HG03064 (cell line): Measurements from ENCODE around the gene ARHGAP45.

ENCODE experiments used
- ATAC-seq: cut with Tn5 transposase; IDR thresholded peaks from one replicate; pipeline ENCODE4 v1.9.1; 2021; ENCODE audit warnings: low read depth; ENCODE audit not compliant: unreplicated experiment

ARHGAP45 gene

DNA sequence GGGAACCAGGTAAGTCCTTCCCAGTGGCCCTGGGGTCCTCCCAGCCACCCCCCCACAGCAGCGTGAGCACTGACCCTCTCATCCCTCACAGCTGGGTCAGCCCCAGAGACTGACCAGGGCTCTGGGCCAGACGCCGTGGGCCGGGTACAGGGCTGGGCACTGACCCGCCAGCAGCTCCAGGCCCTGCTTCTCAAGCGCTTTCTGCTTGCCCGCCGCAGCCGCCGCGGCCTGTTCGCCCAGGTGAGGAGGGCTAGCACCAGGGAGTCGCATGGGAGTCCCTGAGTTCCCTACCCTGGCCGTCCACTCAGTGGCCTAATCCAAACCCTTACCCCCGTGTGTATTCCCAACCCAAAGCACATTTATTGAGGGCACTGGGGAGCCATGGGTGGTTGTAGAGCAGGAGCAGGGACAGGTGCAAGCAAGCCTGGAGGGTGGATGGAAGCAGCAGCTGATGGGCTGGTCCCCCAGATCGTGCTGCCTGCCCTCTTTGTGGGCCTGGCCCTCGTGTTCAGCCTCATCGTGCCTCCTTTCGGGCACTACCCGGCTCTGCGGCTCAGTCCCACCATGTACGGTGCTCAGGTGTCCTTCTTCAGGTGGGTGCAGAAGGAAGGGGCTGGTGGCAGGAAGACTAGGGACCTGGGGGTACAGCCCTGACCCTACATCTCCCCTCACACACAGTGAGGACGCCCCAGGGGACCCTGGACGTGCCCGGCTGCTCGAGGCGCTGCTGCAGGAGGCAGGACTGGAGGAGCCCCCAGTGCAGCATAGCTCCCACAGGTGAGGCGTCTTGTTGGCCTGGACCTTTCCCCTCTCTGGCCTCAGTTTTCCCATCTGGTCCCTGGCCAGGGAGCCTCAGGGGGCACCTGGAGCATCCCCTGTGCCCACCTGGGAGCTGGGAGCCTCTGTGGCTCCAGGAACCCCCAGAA, 12.6 kb upstream of the ARHGAP45 start:
- ATAC-seq, result no peak

DNA sequence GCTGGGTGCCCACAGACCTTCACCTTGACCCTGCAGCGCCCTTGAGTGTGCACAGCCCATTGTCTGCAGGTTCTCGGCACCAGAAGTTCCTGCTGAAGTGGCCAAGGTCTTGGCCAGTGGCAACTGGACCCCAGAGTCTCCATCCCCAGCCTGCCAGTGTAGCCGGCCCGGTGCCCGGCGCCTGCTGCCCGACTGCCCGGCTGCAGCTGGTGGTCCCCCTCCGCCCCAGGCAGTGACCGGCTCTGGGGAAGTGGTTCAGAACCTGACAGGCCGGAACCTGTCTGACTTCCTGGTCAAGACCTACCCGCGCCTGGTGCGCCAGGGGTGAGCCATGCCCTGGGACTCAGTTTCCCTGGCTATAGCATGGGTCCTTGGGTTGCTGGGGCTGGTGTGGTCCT, 11.9 kb upstream of the ARHGAP45 start:
- ATAC-seq, result no peak

DNA sequence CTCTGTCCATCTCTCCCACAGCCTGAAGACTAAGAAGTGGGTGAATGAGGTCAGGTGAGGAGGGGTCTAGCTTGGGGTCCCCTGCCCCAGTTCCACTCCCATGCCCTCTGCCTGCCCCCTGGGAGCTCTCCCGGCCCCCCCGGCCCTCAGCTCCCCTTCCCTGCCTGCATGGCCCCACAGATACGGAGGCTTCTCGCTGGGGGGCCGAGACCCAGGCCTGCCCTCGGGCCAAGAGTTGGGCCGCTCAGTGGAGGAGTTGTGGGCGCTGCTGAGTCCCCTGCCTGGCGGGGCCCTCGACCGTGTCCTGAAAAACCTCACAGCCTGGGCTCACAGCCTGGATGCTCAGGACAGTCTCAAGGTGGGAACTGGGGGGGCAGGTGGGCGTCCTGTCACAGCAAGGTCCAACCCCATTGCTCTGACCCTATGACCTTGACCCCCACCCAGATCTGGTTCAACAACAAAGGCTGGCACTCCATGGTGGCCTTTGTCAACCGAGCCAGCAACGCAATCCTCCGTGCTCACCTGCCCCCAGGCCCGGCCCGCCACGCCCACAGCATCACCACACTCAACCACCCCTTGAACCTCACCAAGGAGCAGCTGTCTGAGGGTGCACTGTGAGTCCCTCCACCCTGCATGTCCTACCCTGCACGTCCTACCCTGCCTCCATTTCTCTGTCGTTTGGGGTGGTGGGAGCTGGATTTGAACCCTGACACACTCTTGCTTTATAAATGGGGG, 10.9 kb upstream of the ARHGAP45 start:
- ATAC-seq, result no peak

DNA sequence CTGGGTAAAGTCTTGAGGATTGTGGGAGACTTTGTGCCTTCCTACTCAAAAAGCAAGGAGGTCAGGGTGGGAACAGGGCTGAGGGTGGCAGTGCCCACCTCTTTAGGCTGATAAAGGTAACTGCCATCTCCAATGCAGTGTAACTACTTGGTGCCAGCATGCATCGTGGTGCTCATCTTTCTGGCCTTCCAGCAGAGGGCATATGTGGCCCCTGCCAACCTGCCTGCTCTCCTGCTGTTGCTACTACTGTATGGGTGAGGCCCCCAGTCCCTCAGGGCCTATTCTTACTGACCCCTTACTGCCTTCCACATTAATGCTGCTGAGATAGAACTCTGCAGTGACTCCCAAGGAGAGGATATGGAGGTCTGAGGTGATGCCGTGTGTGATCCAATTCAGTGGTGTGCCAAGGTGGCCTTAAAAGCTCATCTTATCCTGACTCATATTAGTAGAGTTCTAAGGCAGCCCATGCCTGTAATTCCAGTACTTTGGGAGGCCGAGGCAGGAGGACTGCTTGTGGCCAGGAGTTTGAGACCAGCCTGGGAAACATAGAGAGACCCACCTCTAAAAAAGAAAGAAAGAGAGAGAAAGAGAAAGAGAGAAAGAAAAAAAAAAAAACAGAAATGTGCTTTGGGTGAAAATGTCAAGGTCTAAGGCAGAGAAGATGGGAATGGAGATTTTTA, 9.7 kb upstream of the ARHGAP45 start:
- no peak for ATAC-seq

DNA sequence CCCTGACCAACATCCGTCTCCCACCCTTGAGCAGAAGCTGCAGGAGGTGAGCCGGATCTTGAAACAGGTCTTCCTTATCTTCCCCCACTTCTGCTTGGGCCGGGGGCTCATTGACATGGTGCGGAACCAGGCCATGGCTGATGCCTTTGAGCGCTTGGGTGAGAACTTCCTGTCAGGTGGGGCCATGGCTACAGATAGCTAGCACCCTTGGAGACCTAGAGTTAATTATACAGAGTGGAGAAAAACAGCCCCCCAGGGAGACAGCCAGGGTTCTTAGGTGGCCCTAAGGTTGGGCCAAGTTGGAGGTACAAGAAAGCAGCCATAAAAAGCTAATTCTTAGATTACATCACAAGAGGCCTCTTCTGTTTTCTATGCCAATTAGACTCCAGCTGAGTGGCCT, 8.9 kb upstream of the ARHGAP45 start:
- ATAC-seq, result no peak

DNA sequence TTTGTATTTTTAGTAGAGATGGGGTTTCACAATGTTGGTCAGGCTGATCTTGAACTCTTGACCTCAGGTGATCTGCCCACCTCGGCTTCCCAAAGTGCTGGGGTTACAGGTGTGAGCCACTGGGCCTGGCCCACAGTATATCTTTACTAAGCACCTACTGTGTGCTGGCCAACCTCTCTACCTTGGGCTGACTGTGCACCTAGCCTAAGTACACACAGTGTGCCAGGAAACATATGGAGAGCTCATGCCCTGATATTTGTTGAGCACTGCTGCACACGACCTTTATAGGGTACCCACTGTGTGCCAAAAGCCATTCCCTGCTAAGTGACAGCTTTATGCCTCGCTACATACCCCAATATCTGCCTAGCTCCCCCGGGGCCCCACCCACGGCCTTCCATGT, 6.3 kb upstream of the ARHGAP45 start:
- ATAC-seq, result no peak

DNA sequence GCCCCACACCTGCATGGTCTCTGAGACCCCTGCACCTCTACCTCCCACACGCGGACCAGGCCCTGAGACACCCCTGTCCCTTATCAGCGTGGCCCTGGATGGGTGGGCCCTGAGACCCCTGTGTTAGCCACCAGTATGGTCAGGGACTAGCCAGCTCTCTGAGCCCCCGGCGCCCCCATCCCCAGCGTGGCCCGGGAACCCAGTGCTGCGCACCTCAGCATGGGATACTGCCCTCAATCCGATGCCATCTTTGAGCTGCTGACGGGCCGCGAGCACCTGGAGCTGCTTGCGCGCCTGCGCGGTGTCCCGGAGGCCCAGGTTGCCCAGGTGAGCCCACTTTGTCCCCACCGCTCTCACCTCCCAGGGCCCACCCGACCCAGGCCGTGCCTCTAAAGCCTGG, 5.0 kb upstream of the ARHGAP45 start:
- ATAC-seq, result no peak

DNA sequence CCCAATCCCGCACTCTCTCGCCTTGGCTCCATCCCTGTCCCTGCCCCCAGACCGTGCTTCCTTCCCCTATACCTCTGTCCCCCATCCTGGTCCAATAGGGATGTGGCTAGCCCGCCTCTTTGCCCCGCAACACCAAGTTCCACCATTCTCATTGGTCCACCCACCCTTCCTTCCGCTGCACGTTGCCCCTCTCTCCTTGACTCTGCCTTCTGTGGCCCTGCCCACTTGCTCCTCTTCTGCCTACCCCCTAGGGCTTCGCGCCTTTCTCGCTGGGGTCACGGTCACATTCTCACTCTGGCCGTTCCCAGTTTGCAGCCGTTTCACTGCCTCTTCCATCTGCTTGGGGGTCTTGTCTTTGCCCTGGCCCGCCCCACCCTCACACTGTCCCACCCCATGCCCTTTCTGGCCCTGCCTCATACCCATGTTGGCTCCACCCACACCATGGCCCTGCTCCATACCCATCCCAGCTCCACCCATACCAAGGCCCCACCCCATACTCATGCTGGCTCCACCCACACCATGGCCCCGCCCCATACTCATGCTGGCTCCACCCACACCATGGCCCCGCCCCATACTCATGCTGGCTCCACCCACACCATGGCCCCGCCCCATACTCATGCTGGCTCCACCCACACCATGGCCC, 4.5 kb upstream of the ARHGAP45 start:
- no peak for ATAC-seq

DNA sequence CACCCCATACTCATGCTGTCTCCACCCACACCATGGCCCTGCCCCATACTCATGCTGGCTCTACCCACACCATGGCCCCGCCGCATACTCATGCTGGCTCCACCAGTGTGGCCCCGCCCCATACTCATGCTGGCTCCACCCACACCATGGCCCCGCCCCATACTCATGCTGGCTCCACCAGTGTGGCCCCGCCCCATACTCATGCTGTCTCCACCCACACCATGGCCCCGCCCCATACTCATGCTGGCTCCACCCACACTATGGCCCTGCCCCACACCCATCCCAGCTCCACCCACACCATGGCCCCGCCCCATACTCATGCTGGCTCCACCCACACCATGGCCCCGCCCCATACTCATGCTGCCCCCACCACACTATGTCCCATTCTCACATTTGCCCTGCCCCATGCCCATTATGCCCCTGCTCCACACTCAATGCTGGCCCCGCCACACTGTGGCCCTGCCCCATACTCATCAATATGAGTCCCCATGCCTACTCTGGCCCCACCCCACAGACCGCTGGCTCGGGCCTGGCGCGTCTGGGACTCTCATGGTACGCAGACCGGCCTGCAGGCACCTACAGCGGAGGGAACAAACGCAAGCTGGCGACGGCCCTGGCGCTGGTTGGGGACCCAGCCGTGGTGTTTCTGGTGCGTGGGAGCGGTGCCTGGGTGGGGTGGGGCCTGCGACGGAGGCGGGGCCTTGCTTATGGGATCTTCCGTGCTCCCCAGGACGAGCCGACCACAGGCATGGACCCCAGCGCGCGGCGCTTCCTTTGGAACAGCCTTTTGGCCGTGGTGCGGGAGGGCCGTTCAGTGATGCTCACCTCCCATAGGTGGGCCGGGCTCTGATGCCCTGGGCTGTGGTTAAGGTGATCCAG, 3.7 kb upstream of the ARHGAP45 start:
- ATAC-seq, result no peak

DNA sequence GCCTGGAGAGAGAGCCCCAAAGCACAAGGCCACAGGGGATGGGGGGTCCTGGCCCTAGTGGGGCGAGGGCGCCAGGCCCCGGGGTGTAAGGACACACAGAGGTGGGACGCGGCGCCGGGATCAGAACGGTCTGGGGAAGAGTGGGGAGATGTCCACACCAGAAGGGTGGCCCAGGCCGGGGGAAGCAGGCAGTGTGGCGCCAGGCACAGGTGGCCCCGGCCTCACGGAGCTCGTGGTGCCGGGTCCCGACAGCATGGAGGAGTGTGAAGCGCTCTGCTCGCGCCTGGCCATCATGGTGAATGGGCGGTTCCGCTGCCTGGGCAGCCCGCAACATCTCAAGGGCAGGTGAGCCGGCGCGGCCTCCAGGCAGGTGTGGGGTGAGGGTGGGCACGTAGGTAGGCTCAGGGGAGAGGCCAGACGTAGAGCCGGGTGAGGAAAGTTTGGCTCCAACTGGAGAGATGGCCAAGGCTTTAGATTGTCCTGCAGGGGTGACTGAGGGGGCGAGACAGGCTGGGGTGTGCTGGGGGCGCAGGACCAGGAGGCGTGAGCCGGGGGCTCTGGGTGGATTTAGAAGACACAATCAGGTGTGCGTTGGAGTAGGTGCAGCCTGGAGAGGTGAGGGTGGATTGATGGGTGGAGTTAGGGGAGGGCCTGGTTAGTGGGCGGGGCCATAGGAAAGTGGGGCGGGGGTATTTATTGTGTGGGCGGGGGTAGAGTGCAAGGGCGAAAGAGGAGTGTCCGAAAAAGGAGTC, 2.9 kb upstream of the ARHGAP45 start:
- no peak for ATAC-seq

DNA sequence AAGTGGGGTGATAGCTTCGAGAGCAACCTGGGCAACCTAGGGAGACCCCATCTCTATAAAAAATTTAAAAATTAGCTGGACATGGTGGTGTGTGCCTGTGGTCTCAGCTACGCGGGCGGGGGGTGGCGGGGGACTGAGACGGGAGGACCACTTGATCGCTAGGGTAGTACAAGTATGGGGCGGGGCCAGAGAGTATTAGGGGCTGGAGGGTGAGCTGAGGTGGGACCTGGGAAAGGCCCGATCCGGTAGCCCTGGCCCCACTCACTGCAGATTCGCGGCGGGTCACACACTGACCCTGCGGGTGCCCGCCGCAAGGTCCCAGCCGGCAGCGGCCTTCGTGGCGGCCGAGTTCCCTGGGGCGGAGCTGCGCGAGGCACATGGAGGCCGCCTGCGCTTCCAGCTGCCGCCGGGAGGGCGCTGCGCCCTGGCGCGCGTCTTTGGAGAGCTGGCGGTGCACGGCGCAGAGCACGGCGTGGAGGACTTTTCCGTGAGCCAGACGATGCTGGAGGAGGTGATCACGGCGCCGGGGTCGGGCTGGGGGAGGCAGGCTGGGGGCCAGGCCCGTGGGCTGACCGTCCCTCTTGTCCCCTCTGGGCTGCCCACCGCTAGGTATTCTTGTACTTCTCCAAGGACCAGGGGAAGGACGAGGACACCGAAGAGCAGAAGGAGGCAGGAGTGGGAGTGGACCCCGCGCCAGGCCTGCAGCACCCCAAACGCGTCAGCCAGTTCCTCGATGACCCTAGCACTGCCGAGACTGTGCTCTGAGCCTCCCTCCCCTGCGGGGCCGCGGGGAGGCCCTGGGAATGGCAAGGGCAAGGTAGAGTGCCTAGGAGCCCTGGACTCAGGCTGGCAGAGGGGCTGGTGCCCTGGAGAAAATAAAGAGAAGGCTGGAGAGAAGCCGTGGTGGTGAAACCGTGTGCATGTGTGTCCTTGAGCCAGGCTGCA, 2.0 kb upstream of the ARHGAP45 start:
- no peak for ATAC-seq

DNA sequence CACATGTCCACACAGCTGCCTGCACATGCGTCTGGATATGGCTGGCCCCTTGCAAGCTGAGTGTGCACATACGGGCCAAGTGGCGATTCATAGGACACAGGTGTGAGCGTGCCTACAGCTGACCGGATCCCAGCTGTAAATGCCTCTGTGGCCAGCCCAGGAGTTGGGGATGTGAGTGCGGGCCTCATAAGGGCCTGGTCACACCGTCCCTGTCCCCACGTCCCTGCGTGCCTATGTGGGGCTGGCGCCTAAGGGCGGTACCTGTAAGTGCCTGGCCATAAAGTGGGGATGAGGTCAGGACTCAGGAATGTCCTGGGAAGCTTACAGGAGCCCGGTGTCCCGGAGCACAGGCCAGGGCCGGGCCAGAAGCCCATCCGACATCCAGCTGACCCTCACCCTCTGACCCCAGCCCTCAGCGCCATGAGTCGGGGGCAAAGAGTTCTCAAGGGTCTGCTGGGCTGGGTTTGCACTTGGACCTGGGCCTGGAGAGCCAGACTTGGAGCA, 1.3 kb upstream of the ARHGAP45 start:
- no peak for ATAC-seq

DNA sequence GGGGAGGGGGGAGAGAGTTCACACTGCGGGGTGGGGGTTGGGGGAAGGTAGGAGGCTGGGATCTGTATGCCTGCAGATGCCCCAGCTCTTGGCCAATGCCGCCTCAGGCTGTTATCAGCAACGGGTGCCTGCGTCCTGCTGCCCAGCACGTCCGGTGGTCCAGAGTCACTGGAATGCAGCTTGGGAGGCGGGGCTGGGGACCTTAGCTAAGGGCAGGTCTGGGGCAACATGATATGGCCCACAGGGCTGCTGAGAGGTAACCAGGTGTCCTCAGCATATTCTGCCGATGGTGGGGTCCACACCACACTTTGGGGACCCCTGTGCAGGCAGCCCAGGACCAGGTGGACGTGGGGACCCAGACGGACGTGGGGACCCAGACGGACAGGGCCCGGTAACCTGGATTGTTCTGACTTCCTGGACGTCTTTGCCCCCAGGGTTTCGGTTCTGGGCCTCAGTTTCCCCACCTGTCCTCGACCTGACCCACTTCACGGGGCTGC, 668 bp upstream of the ARHGAP45 start:
- no peak for ATAC-seq

DNA sequence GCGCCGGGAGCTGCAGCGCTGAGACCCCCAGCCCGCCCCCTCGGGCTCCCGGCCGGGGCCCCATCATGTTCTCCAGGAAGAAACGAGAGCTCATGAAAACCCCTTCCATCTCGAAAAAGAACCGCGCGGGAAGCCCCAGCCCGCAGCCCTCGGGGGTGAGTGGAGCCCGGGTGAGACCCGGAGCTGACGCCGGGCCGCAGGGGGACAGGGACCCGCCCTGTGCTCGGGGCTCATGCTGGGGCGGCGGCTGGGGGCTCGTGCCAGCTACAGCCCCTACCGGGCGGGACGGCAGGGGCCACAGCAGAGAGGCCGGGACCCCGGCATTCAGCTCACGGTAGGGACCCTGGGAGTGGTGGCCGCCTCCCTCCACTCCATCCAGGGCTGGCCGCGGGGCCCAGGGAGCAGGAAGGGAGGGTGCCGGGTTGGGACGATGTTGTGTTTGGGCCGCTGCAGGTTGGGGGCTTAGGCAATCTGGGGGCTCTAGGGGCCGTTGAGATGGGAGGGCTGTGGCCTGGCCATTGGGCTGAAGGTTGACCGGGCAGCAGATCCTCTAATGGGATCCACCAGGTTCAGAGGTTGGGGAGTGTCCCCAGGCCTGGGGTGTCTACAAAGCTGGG, 482 bp downstream of the ARHGAP45 start:
- no peak for ATAC-seq

DNA sequence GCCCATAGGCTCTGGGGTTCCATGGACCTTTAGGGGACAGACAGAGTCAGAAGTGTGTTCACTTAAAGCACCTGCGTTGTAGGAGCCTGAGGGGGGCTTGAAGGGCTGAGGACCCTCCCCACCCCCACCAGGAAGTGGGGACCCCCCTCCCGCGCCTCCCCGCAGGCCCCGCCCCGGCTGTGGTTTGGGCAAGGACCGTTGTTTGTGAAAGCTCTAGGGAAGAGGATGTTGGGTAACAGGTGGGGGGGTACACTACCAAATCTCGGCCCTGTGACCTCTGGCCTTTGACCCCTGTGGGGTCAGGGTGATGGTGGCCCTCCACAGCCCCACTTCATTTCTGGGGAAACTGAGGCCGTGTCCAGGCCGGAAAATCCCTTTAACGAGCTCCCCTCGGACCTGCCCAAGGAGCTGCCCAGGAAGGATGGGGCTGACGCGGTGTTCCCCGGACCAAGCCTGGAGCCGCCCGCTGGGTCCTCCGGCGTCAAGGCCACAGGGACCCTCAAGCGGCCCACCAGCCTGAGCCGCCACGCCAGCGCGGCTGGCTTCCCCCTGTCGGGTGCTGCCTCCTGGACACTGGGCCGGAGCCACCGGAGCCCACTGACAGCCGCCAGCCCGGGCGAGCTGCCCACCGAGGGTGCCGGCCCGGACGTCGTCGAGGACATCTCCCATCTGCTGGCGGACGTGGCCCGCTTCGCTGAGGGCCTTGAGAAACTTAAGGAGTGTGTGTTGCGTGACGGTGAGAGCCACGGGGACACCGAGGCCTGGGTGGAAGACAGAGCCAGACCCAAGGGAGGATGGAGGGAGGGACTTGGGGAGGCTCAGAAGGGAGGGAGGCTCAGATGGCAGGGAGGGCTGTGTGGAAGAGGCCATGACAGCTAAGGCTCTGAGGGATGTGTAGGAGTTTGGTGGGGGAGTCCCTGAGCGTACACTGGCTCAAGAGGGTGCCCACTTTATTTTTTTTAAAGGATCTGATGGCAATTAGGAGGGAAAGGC, 1.3 kb downstream of the ARHGAP45 start:
- ATAC-seq, result no peak
